GM18951 (cell line): ENCODE measurements around the gene ADCY3.
A peak's percentile ranks its signal among the peaks of the same experiment; 100 is the strongest.

Experiments used
- POLR2A ChIP-seq: IDR thresholded peaks from 4 replicates; pipeline ENCODE4 v1.6.1; 2011; ENCODE audit warnings: mild to moderate bottlenecking; ENCODE audit not compliant: insufficient read length, insufficient read depth; ENCODE audit errors: extremely low read depth
- in situ Hi-C: fragments of 300-500 bp; cut with MboI; formaldehyde crosslinking; loops from one replicate; pipeline ENCODE4 v1.12.0; 2022; ENCODE audit warnings: low sequenced_read_pairs, mixed read lengths, inconsistent platforms; ENCODE audit not compliant: unreplicated experiment

The ADCY3 gene

DNA sequence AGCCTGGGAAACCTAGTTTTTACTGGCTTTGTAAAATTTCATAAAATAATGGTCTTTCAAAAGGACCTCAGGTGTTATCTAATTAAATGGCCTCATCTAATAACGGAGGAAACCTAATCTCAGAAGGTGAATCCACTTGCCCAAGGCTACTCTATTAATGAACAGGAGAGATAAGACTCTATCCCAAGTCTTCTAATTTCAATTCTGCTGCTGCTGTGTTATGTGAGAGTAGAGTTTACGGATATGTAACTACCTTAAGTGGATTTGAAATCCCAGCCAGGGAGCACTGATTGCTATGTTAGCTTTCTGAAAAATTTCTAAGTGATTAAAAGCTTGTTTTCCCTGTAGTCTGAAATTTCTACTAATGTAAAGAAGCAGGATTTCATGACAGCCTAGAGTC, 17.2 kb upstream of the ADCY3 start:
- in situ Hi-C loops = no loop called here
- no peak for TF ChIP-seq POLR2A

DNA sequence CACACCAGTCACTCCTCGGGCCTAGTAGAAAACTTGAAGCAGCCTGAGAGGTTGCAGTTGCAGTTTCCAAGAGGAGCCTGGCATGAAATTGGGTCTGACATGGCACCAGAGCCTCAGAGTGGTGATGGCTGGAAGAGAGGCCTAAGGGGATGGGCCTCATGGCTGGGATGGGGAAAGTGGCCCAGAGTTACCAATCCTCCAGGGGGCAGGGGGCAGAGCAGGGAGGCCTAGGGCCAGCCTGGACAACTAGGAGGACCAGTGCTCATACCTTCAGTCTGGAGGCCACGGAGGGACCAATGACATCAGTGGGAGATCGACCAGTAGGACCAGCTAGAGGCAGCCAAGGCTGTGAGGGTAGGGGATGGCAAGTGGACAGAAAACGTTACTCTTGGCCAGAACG, 15.1 kb upstream of the ADCY3 start:
- TF ChIP-seq POLR2A = no peak
- in situ Hi-C loops = no loop called here

DNA sequence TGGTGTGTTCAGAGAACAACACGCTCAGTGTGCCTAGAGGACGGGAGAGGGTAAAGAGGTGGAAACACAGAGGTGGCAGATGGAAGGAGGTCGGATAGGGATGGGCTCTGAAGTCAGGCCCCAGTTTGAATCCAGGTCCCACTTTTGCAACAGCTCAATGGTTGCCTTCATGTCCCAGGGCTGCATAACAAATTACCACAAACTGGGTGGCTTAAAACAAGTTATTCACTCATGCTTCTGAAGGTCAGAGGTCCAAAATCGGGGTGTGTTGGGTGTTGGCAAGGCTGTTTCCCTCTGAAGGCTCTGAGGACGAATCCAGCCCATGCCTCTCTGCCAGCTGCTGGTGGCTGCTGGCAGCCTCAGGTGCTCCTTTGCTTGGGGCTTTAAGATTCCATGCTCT, 12.7 kb upstream of the ADCY3 start:
- TF ChIP-seq POLR2A = no peak

DNA sequence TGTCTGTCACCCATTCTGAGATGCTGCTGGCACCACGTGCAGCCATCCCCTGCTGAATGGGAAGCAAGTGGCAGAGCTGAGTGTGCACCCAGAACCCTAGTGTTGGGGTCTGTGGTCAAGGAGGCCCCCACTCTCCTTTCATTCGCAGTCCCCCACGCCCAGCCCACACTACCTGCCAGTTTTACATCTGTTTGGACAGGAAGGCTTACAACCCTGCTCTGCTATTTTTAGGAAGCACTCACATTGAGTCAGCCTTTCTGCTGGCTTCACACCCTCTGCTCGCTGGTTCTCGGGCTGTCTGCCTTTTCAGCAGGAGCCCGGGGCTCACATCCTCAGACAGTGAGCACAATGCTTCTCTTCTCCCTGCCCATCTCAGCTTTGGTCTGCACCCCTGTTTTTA, 10.7 kb upstream of the ADCY3 start:
- in situ Hi-C loops = no loop called here
- no peak for TF ChIP-seq POLR2A

More for the DNA sequence above, 12.7 kb upstream of the ADCY3 start:
- in situ Hi-C loops = no loop called here

DNA sequence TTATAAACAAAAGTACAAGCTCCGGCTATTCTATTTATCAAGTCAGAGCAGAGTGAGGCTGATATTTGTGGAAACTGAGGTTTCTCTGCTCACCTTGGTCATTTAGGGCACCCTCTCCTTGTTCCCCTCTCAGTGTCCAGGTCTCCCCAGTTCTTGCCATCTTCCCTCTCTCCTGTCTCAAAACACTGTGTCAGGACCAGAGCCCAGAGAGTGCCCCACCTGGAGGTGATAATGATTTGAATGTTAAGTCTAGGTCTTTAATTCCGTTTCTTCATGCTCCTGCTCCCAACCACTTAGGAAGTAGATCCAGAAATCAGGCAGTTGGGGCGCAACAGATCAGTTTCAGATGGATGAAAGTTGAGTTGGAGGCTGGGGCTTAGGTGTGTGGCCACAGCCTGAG, 9.2 kb upstream of the ADCY3 start:
- in situ Hi-C loops = no loop called here
- no peak for TF ChIP-seq POLR2A

DNA sequence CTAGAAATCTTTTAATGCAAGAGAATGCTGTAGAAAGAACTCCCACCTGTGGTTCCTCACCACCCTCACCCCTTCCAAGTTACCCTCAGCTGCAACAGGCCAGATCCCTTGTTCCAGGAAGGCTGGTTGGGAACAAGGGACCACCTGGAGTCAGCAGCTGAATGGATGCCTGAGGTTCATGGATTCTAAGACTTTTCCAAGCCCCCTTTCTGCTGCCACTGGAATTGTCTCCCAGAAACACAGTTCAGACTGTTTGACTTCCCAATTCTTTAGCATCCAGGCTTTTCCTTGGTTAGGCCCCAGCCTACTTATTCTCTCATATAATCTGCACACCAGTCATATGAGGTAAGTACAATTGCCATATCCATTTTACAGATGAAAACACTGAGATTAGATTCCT, 8.0 kb upstream of the ADCY3 start:
- no peak for TF ChIP-seq POLR2A
- in situ Hi-C loops = no loop called here

DNA sequence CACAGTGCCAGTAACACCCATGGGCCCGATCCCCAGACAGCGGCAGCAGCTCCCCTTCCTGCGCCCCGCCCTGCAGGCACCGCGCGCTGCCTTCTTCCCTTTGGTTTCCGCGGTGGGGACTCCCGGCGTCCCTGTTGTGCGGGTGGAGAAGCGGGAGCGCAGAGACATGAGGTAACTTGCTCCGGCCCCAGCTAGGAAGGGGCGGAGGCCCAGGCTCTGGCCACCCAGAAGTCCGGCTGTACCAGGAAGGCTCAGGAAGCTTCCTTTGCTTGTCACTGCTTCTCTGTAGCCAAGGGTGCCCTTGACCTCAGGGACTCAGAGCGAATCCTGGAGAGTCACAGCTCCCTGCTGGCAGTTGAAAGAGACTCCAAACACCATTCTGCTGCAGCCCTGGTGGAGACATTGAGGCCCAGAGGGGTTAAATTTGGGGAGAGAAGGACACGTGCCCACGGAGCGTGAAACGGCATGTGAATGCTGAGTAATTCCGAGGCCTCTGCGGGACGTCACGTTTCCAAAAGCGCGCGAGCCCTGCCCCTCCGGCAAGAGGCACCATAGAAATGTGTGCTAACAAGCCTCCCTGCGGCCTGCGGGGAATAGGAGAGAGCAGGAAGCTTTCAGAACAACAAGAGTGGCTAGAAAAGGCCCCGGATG, 6.7 kb upstream of the ADCY3 start:
- TF ChIP-seq POLR2A = peak; percentile 21
- in situ Hi-C loops = no loop called here

DNA sequence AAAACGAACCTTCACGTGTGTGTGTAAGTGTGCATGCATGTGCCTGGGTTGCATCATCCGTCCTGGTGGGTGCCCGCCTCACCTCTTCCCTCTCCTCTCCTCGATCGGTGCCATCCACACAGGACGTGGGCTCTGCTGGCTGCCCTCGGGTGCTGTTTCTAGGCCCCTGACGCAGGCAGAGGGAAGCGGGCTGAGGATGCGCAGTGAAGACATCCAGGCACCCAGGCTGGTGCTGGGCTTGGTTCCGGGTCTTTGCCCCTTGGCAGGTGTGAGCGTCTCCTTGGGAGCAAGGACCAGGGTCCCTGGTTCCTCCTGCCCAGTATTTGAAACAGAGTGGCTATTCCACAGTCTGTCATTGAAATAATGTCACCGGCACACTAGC, 6.2 kb upstream of the ADCY3 start:
- in situ Hi-C loops = no loop called here
- TF ChIP-seq POLR2A = no peak

DNA sequence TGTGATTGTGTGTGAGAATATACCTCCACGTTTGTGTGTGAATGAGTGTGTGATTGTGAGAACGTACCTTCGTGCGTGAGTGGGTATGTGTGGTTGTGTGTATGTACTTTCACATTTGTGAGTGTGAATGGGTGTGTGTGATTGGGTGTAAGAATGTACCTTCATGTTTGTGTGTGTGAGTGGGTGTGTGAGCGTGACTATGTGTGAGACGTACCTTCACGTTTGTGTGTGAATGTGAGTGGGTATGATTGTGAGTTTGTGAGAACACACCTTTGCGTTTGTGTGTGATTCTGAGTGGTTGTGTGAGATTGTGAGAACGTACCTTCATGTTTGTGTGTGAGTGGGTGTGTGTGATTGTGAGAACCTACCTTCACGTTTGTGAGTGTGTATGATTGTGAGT, 5.8 kb upstream of the ADCY3 start:
- in situ Hi-C loops = no loop called here
- TF ChIP-seq POLR2A = no peak

DNA sequence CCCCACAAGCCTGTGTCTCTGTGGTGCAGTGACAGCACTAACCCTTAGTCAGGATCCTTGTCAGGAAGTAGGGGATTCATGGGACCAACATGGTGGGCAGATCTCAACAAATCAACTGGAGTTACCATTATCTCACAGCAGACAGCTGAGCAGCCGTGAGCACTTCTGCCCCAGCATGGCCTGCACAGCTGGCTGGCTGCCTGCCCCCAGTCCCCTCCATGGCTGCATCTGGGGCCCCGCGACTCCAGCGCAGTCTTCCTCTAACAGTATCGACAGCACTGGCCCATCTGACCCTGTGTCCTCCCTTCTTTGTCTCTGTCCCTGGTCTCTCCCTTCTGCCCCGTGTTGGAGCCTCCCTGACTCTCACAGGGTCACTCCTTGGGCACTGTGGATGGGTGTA, 4.7 kb upstream of the ADCY3 start:
- in situ Hi-C loops = no loop called here
- no peak for TF ChIP-seq POLR2A

DNA sequence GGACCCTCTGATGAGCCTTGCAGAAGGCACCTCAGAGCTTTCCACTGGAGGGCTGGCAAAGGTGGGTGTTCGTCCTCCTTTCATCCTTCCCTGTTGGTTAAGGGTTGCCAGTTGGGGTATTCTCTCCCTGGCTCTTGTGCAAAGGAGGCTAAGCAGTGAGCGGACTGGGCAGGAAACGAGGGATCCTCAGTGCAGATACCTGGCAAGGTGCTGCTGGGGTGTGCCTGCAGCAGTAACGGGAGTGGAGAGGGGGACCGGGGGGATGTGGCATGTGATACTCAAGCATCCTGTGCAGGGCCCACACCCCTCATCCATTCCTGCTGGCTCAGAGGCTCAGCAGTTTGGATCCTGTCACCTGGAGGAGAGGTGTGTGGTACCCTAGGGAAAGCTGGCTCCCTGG, 4.2 kb upstream of the ADCY3 start:
- TF ChIP-seq POLR2A = no peak
- in situ Hi-C loops = no loop called here

DNA sequence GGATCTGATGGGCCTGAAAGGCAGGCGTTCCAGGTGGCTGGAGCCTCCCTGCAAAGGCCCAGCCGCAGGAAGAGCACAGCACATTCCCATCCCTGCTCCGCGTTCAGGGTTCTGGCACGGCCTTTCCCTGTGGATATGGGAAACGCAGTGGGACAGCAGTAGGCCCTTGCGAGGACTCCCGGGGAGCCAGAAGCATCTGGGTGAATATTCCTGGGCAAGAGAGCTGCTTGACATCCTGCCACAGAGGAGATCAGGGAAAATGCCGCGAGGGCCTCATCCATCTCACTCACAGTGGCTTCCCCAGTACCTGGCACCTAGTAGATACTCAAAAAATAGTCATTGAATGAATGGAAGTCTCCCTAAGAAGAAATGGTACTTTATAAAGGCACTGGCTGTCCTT, 3.1 kb upstream of the ADCY3 start:
- TF ChIP-seq POLR2A = no peak
- in situ Hi-C loops = no loop called here

DNA sequence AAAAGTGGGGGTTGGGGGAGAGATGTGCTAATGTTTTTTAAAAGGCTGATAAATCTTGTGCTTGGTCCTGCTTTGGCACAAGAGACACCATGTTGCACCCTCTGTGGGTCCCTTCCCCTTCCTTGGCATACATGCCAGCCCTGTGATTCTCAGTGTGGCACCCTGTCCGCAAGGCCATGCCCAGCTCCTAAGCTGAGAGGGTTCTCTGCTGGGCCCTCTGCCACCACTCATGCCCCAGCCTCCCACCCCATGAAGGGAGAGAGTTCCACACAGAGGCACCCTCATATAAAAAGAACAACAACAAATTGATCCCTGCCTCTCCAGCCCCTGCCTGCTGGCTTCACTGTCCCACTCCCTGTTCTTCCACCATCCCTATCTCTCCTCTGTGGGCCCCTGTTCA, 2.5 kb upstream of the ADCY3 start:
- TF ChIP-seq POLR2A = no peak
- in situ Hi-C loops = no loop called here

DNA sequence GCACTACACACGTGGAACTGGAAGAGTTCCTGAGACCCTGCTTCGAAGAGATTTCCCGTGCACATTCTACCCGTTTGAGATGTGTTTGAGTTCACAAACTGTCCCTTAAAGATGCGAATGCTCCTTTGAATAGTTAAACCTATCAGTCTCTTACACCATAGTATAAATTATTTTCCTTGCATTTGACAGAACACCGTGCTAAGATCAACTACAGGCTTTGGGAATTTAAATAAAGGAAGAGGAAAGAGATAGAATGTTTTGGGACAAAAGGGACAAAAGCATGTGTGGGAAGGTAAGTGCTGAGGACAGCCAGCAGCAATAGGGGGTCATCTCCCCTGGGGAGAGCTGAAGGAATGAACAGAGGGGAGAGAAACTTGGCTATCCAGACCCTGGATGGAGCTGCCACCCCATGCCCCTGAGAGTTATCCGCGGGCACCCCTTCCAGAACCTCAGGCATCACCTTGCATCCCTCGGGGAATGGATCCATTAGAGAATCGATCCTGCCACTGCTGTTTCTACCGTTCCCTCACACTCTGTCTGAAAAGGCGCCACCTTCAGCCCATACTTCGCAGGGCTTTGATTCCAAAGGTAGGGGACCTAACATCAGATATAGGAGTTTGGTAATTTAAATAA, 888 bp upstream of the ADCY3 start:
- no peak for TF ChIP-seq POLR2A
- in situ Hi-C loops = no loop called here
